HepG2 (cell line): ENCODE measurements around the gene NAV2. TPM values are rescaled to one million over a fixed set of nuclear protein-coding genes. Genes with fewer than 3 reads are reported as not detected.

ENCODE experiments used
- ETS1 ChIP-seq: sonication (generic); formaldehyde crosslinking; IDR thresholded peaks from 2 replicates; pipeline ENCODE4 v1.4.0; 2020; ENCODE audit warnings: missing genetic modification reagents
- ETV6 ChIP-seq: sonication (generic); formaldehyde crosslinking; conservative IDR thresholded peaks from 2 replicates; pipeline ENCODE4 v1.4.0; 2020; ENCODE audit warnings: missing genetic modification reagents
- FOXJ3 ChIP-seq: sonication (generic); formaldehyde crosslinking; IDR thresholded peaks from 2 replicates; pipeline ENCODE4 v1.4.0; 2020; ENCODE audit warnings: missing genetic modification reagents, mild to moderate bottlenecking, borderline replicate concordance
- HNF4A ChIP-seq: sonication (generic); formaldehyde crosslinking; IDR thresholded peaks from 2 replicates; pipeline ENCODE4 v1.4.0; 2020; ENCODE audit warnings: missing genetic modification reagents
- PRDM15 ChIP-seq: sonication (generic); formaldehyde crosslinking; IDR thresholded peaks from 2 replicates; pipeline ENCODE4 v1.4.0; 2020; ENCODE audit warnings: missing genetic modification reagents
- REXO4 ChIP-seq: sonication (generic); formaldehyde crosslinking; IDR thresholded peaks from 2 replicates; pipeline ENCODE4 v1.8.0; 2022; ENCODE audit warnings: missing genetic modification reagents, mild to moderate bottlenecking, borderline replicate concordance
- RFX3 ChIP-seq: IDR thresholded peaks from 2 replicates; pipeline ENCODE4 v1.6.1; 2016; ENCODE audit warnings: missing biosample characterization, missing genetic modification reagents
- SNAPC4 ChIP-seq: sonication (generic); formaldehyde crosslinking; IDR thresholded peaks from 2 replicates; pipeline ENCODE4 v1.4.0; 2020; ENCODE audit warnings: mild to moderate bottlenecking, missing genetic modification reagents
- TMF1 ChIP-seq: sonication (generic); formaldehyde crosslinking; IDR thresholded peaks from 2 replicates; pipeline ENCODE4 v1.8.1; 2022; ENCODE audit warnings: low read depth, missing genetic modification reagents
- XBP1 ChIP-seq: sonication (generic); formaldehyde crosslinking; IDR thresholded peaks from 2 replicates; pipeline ENCODE4 v1.5.0; 2020; ENCODE audit warnings: missing genetic modification reagents
- YY1 ChIP-seq: IDR thresholded peaks from 2 replicates; pipeline ENCODE4 v1.6.1; 2011; ENCODE audit warnings: low read length, low read depth, moderate library complexity, mild to moderate bottlenecking; ENCODE audit not compliant: insufficient read depth, insufficient replicate concordance
- ZFP90 ChIP-seq: sonication (generic); formaldehyde crosslinking; IDR thresholded peaks from 2 replicates; pipeline ENCODE4 v1.8.0; 2022; ENCODE audit warnings: missing genetic modification reagents, mild to moderate bottlenecking, inconsistent platforms, borderline replicate concordance
- ZNF124 ChIP-seq: sonication (generic); formaldehyde crosslinking; IDR thresholded peaks from 2 replicates; pipeline ENCODE4 v1.4.0; 2020; ENCODE audit warnings: missing genetic modification reagents
- ZNF17 ChIP-seq: sonication (generic); formaldehyde crosslinking; IDR thresholded peaks from 2 replicates; pipeline ENCODE4 v1.5.0; 2020; ENCODE audit warnings: mild to moderate bottlenecking, missing genetic modification reagents
- ZNF282 ChIP-seq: fragments of 450-650 bp; IDR thresholded peaks from 2 replicates; pipeline ENCODE4 v1.6.1; 2018; ENCODE audit not compliant: partially characterized antibody
- ZNF512 ChIP-seq: sonication (generic); formaldehyde crosslinking; IDR thresholded peaks from 2 replicates; pipeline ENCODE4 v1.4.0; 2020; ENCODE audit warnings: mild to moderate bottlenecking, missing genetic modification reagents
- ZNF713 ChIP-seq: sonication (generic); formaldehyde crosslinking; IDR thresholded peaks from 2 replicates; pipeline ENCODE4 v1.4.0; 2020; ENCODE audit warnings: mild to moderate bottlenecking, missing genetic modification reagents
- ZSCAN9 ChIP-seq: IDR thresholded peaks from 2 replicates; pipeline ENCODE4 v1.6.1; 2016; ENCODE audit warnings: borderline replicate concordance
- polyA plus RNA-seq, 8 experiments: library from polyadenylated mRNA; depleted of rRNA in 3 of 8; stranded (reverse) in 7 of 8; unstranded in 1 of 8; fragments of >200 nt; fragmentation: Illumina TruSeq in 4 of 8; extraction: Trizol in 4 of 8; gene quantifications; 2 replicates each; pipeline versions ENCODE4 v1.2.1 to v1.2.3, GENCODE V29; 2011 to 2016; ENCODE audit warnings: low read depth in 4 of 8, missing spikeins in 1 of 8, mixed read lengths in 1 of 8; ENCODE audit not compliant: insufficient read depth in 1 of 8
- total RNA-seq, 5 experiments: library from RNA; depleted of rRNA; stranded (reverse); fragments of >200 nt; fragmentation: Illumina TruSeq; extraction: Trizol; gene quantifications; 2 replicates each; pipeline ENCODE4 v1.2.3, GENCODE V29; 2016; ENCODE audit warnings: low read depth in 1 of 5

The NAV2 gene
- total and polyA plus RNA-seq, 2 of the 13 experiments (the other 11 are each of a cell fraction or from before 2014, with no cell fraction given): 9.3 to 34.6 TPM

- TF ChIP-seq SNAPC4 (CRISPR knock-in tag): no peak
- TF ChIP-seq RFX3: no peak
- TF ChIP-seq ETS1 (CRISPR knock-in tag): no peak
- TF ChIP-seq TMF1: peak; percentile 5; the same call in 1 of the 2 replicates
- TF ChIP-seq XBP1: no peak
- no peak for TF ChIP-seq ZNF512 (CRISPR knock-in tag)
- no peak for TF ChIP-seq ZNF17 (CRISPR knock-in tag)
- no peak for TF ChIP-seq ZNF282
- TF ChIP-seq FOXJ3 (CRISPR knock-in tag): no peak
- no peak for TF ChIP-seq ZFP90 (CRISPR knock-in tag)
- no peak for TF ChIP-seq HNF4A
- TF ChIP-seq ZNF124 (CRISPR knock-in tag): no peak
- TF ChIP-seq ZNF713 (CRISPR knock-in tag): no peak
- no peak for TF ChIP-seq YY1
- no peak for TF ChIP-seq ZSCAN9 (CRISPR knock-in tag)
- no peak for TF ChIP-seq REXO4 (CRISPR knock-in tag)
- TF ChIP-seq ETV6 (CRISPR knock-in tag): peak; percentile 67; the same call in 1 of the 2 replicates
- no peak for TF ChIP-seq PRDM15
Observed at GRCh38 chr11:19712281-19713195, at the start of gene NAV2 (continued).
